H9 (cell line): ENCODE results near the gene PLCB1. TPM values are rescaled to one million over a fixed set of nuclear protein-coding genes. Genes with fewer than 3 reads are reported as not detected.

ENCODE experiments used
- DNase-seq: peaks from one replicate; pipeline ENCODE4 v3.0.0-alpha.2; 2017
- H2AFZ ChIP-seq: one replicate; pipeline ENCODE4 v1.6.1; 2013; ENCODE audit warnings: mild to moderate bottlenecking, low read length, control low read depth, moderate library complexity
- H2AK5ac ChIP-seq: 2 replicates; pipeline ENCODE4 v1.6.1; 2013; ENCODE audit warnings: low read length, control low read depth, mixed read lengths; ENCODE audit not compliant: insufficient read length
- H2BK120ac ChIP-seq: one replicate; pipeline ENCODE4 v1.6.1; 2013; ENCODE audit warnings: low read depth, mild to moderate bottlenecking, low read length, control low read depth, inconsistent platforms; ENCODE audit not compliant: poor library complexity, severe bottlenecking
- H2BK12ac ChIP-seq: 2 replicates; pipeline ENCODE4 v1.6.1; 2013; ENCODE audit warnings: low read length, control low read depth, mixed read lengths, low read depth; ENCODE audit not compliant: insufficient read length
- H2BK15ac ChIP-seq: 2 replicates; pipeline ENCODE4 v1.6.1; 2013; ENCODE audit warnings: low read depth, low read length, control low read depth
- H2BK20ac ChIP-seq: one replicate; pipeline ENCODE4 v1.6.1; 2013; ENCODE audit warnings: low read depth, mild to moderate bottlenecking, low read length, control low read depth, inconsistent platforms; ENCODE audit not compliant: poor library complexity, severe bottlenecking
- H2BK5ac ChIP-seq: 2 replicates; pipeline ENCODE4 v1.6.1; 2013; ENCODE audit warnings: low read length, control low read depth, mixed read lengths; ENCODE audit not compliant: insufficient read length
- H3K14ac ChIP-seq: 2 replicates; pipeline ENCODE4 v1.6.1; 2013; ENCODE audit warnings: low read length, control low read depth; ENCODE audit not compliant: insufficient read depth
- H3K18ac ChIP-seq: 2 replicates; pipeline ENCODE4 v1.6.1; 2013; ENCODE audit warnings: low read depth, mild to moderate bottlenecking, mixed read lengths, low read length, control low read depth; ENCODE audit not compliant: insufficient read length
- H3K23ac ChIP-seq: 2 replicates; pipeline ENCODE4 v1.6.1; 2013; ENCODE audit warnings: low read length, control low read depth, mixed read lengths, low read depth; ENCODE audit not compliant: insufficient read length
- H3K23me2 ChIP-seq: 2 replicates; pipeline ENCODE4 v1.6.1; 2013; ENCODE audit warnings: low read depth, mild to moderate bottlenecking, mixed read lengths, low read length, control low read depth; ENCODE audit not compliant: insufficient read length, poor library complexity, severe bottlenecking
- H3K27ac ChIP-seq: 2 replicates; pipeline ENCODE4 v1.5.1; 2013; ENCODE audit warnings: low read length, control low read depth, mixed read lengths, low read depth; ENCODE audit not compliant: insufficient read length
- H3K27me3 ChIP-seq: 2 replicates; pipeline ENCODE4 v1.6.1; 2013; ENCODE audit warnings: low read length, control low read depth, inconsistent platforms; ENCODE audit not compliant: insufficient read depth
- H3K4ac ChIP-seq: 2 replicates; pipeline ENCODE4 v1.6.1; 2013; ENCODE audit warnings: low read depth, mild to moderate bottlenecking, control low read depth, inconsistent platforms, low read length, moderate library complexity
- H3K4me1 ChIP-seq: 2 replicates; pipeline ENCODE4 v1.6.1; 2013; ENCODE audit warnings: low read length, control low read depth, inconsistent platforms; ENCODE audit not compliant: insufficient read depth
- H3K4me2 ChIP-seq: 2 replicates; pipeline ENCODE4 v1.6.1; 2013; ENCODE audit warnings: low read length, control low read depth, mixed read lengths; ENCODE audit not compliant: insufficient read length, insufficient read depth
- H3K56ac ChIP-seq: 2 replicates; pipeline ENCODE4 v1.6.1; 2013; ENCODE audit warnings: low read depth, mild to moderate bottlenecking, mixed read lengths, low read length, control low read depth; ENCODE audit not compliant: insufficient read length
- H3K79me1 ChIP-seq: 2 replicates; pipeline ENCODE4 v1.6.1; 2013; ENCODE audit warnings: low read depth, mild to moderate bottlenecking, moderate library complexity, low read length, control low read depth, inconsistent platforms; ENCODE audit not compliant: insufficient read depth, poor library complexity, severe bottlenecking
- H3K79me2 ChIP-seq: 2 replicates; pipeline ENCODE4 v1.6.1; 2013; ENCODE audit warnings: low read length, control low read depth, inconsistent platforms; ENCODE audit not compliant: insufficient read depth
- H3K9ac ChIP-seq: 2 replicates; pipeline ENCODE4 v1.6.1; 2013; ENCODE audit warnings: low read length, control low read depth, mixed read lengths; ENCODE audit not compliant: insufficient read length; ENCODE audit errors: extremely low read depth
- H3K9me3 ChIP-seq: one replicate; pipeline ENCODE4 v1.6.1; 2013; ENCODE audit warnings: low read depth, low read length, inconsistent platforms; ENCODE audit not compliant: control insufficient read depth
- H3T11ph ChIP-seq: one replicate; pipeline ENCODE4 v1.6.1; 2013; ENCODE audit warnings: mild to moderate bottlenecking, low read length, control low read depth, inconsistent platforms
- H4K20me1 ChIP-seq: one replicate; pipeline ENCODE4 v1.6.1; 2013; ENCODE audit not compliant: control insufficient read depth, insufficient read length, insufficient read depth
- H4K5ac ChIP-seq: 2 replicates; pipeline ENCODE4 v1.6.1; 2013; ENCODE audit warnings: low read depth, mild to moderate bottlenecking, mixed read lengths, low read length, control low read depth; ENCODE audit not compliant: insufficient read length
- H4K8ac ChIP-seq: replicated peaks from 2 replicates; pipeline ENCODE4 v1.6.1; 2013; ENCODE audit warnings: low read length, control low read depth, mixed read lengths, low read depth; ENCODE audit not compliant: insufficient read length
- H4K91ac ChIP-seq: 2 replicates; pipeline ENCODE4 v1.6.1; 2013; ENCODE audit warnings: low read depth, mild to moderate bottlenecking, moderate library complexity, mixed read lengths, low read length, control low read depth; ENCODE audit not compliant: insufficient read length
- H3K27ac Mint-ChIP-seq, 3 experiments: 2 replicates in 2 of 3; 3 replicates in 1 of 3; pipeline ENCODE4 v1.8.0; 2020 to 2021; ENCODE audit warnings: mixed read lengths in 3 of 3, mild to moderate bottlenecking in 1 of 3, moderate library complexity in 1 of 3
- H3K27me3 Mint-ChIP-seq: 2 replicates; pipeline ENCODE4 v1.8.0; 2021; ENCODE audit warnings: low read depth, mild to moderate bottlenecking, moderate library complexity, mixed read lengths
- H3K36me3 Mint-ChIP-seq, 3 experiments: 2 replicates in 2 of 3; 3 replicates in 1 of 3; pipeline ENCODE4 v1.8.0; 2020 to 2021; ENCODE audit warnings: low read depth in 3 of 3, mixed read lengths in 3 of 3; ENCODE audit not compliant: insufficient read depth in 1 of 3
- H3K4me1 Mint-ChIP-seq, 2 experiments: 2 replicates each; pipeline ENCODE4 v1.8.0; 2020; ENCODE audit warnings: mixed read lengths in 2 of 2
- H3K4me3 Mint-ChIP-seq, 2 experiments: 2 replicates in 1 of 2; 3 replicates in 1 of 2; pipeline ENCODE4 v1.8.0; 2020 to 2021; ENCODE audit warnings: mild to moderate bottlenecking in 2 of 2, mixed read lengths in 2 of 2, moderate library complexity in 1 of 2
- H3K9me3 Mint-ChIP-seq, 2 experiments: 2 replicates in 1 of 2; 3 replicates in 1 of 2; pipeline ENCODE4 v1.8.0; 2020; ENCODE audit warnings: mild to moderate bottlenecking in 2 of 2, mixed read lengths in 2 of 2, moderate library complexity in 1 of 2
- CTCF ChIP-seq: fragments of 200-600 bp; sonication (generic); conservative IDR thresholded peaks from 3 replicates; pipeline ENCODE4 v1.8.0; 2021; ENCODE audit warnings: antibody characterized with exemption, mild to moderate bottlenecking
- total RNA-seq: library from RNA; stranded (reverse); gene quantifications from 2 replicates; pipeline ENCODE4 v1.2.1, GENCODE V29; 2021

The PLCB1 gene
- total RNA-seq, 1 experiment from 2014 or later, result 11.5 TPM

GRCh38 chr20:8390500-8390899 is 258.4 kb downstream of the PLCB1 start:
- Histone ChIP-seq H3K79me2 (no peaks in the 10 kb centered on the region), H3T11ph (no peak overlapping the region), H2BK15ac (no peak overlapping the region), H2BK20ac (no peak overlapping the region), H3K4ac (no peak overlapping the region), H4K5ac (no peak overlapping the region), H4K20me1 (no peaks in the 10 kb centered on the region), H3K9me3 (no peaks in the 10 kb centered on the region), H3K79me1 (no peaks in the 10 kb centered on the region), H4K91ac (no peak overlapping the region), H2BK12ac (no peak overlapping the region), H2BK120ac (no peak overlapping the region), H3K27ac (no peak overlapping the region), H2AK5ac (no peak overlapping the region), H2AFZ (no peak overlapping the region), H4K8ac (no peak overlapping the region), H3K4me1 (no peaks in the 10 kb centered on the region), H3K56ac (no peak overlapping the region), H3K14ac (no peak overlapping the region), H2BK5ac (no peak overlapping the region), H3K27me3 (no peaks in the 10 kb centered on the region), H3K23me2 (no peaks in the 10 kb centered on the region), H3K18ac (no peak overlapping the region), H3K9ac (no peak overlapping the region), H3K23ac (no peak overlapping the region), H3K4me2 (no peak overlapping the region)
- H3K27me3 Mint-ChIP-seq, result no peaks in the 10 kb centered on the region
- no peak overlapping the region for H3K27ac Mint-ChIP-seq
- H3K4me1 Mint-ChIP-seq, result peaks cover 3 to 6% of the 10 kb centered on the region in 2 experiments; a peak in 3 of 4 replicates
- H3K4me3 Mint-ChIP-seq, result no peak overlapping the region
- DNase-seq, result no peak
- H3K9me3 Mint-ChIP-seq, result no peaks in the 10 kb centered on the region
- H3K36me3 Mint-ChIP-seq, result no peaks in the 10 kb centered on the region
- TF ChIP-seq CTCF, result no peak
